ENCODE results near the gene NR5A2.

NR5A2 gene

GRCh38 chr1:199995096-199995685 is 32.3 kb upstream of the NR5A2 start:
- DNase-seq (ENCODE audit: low spot score): no peak
- TF ChIP-seq, protein P1, sequence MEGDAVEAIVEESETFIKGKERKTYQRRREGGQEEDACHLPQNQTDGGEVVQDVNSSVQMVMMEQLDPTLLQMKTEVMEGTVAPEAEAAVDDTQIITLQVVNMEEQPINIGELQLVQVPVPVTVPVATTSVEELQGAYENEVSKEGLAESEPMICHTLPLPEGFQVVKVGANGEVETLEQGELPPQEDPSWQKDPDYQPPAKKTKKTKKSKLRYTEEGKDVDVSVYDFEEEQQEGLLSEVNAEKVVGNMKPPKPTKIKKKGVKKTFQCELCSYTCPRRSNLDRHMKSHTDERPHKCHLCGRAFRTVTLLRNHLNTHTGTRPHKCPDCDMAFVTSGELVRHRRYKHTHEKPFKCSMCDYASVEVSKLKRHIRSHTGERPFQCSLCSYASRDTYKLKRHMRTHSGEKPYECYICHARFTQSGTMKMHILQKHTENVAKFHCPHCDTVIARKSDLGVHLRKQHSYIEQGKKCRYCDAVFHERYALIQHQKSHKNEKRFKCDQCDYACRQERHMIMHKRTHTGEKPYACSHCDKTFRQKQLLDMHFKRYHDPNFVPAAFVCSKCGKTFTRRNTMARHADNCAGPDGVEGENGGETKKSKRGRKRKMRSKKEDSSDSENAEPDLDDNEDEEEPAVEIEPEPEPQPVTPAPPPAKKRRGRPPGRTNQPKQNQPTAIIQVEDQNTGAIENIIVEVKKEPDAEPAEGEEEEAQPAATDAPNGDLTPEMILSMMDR (IDR thresholded peaks at IDR 0.05; ENCODE audit: borderline replicate concordance, control extremely low read depth, extremely low read depth, insufficient read depth, missing control alignments): no peak
- in situ Hi-C loops (cut with MboI; ENCODE audit: low sequenced_read_pairs, unreplicated experiment): no loop called here

DNA sequence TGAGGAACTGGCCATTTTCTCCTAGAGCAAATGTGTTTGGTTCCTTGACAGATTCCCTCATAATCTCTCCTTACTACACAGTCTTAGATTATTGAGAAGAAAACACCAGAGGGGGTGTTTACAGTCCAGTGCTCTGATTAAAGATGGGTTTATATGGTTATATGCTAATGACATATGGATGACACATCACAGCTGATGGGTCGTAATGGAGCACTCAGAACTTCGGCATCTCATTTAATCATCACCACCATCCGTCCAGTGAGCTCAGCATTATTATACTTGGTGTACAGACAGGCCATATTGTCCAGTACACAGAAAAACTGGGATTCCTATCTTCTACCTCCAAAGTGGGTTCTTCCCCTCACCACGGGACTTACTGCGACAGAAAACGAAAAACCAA is 22.3 kb upstream of the NR5A2 start:
- TF ChIP-seq, protein P1 (IDR thresholded peaks at IDR 0.05; ENCODE audit: borderline replicate concordance, control extremely low read depth, extremely low read depth, insufficient read depth, missing control alignments): no peak
- DNase-seq (ENCODE audit: low spot score): no peak
- in situ Hi-C loops (cut with MboI; ENCODE audit: low sequenced_read_pairs, unreplicated experiment): no loop called here

DNA sequence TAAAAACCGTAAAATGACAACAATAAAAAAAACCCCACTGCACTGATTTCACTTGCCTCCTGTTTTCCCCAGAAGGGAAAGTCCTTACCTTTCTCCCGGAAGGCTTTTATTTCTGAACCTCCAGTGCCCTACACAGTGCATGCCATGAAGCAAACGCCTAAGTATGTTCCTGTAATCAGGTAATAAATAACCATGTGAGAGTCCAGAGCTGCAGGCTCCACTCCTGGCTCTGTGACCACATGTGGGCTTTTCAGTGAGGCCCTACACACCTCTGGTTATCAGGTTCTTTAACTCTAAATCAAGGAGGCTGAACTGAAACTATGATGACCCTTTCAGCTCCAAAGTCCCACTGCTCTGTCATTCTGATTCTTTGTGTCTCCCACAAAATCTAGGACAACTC is 20.8 kb upstream of the NR5A2 start:
- in situ Hi-C loops (cut with MboI; ENCODE audit: low sequenced_read_pairs, unreplicated experiment): no loop called here
- DNase-seq (ENCODE audit: low spot score): no peak
- TF ChIP-seq, protein P1 (IDR thresholded peaks at IDR 0.05; ENCODE audit: borderline replicate concordance, control extremely low read depth, extremely low read depth, insufficient read depth, missing control alignments): no peak

DNA sequence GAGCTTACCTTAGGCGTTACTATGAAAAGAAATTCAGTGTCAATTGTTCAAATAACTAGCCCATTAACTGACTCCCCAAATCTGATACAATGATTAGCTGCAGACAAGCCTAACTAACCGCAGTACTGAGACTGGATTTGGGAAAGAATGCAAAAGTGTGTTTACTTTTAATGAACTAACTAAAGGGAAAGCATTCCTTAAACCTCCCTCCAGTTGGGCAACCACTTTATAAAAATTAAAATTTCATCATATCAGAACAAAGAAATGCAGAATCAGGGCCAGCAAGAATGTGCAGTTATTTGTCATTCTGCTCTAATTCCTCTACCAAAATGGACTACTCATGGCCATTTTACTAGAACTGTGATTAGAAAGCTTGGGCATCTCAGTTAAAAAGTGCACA is 11.7 kb upstream of the NR5A2 start:
- TF ChIP-seq, protein P1 (IDR thresholded peaks at IDR 0.05; ENCODE audit: borderline replicate concordance, control extremely low read depth, extremely low read depth, insufficient read depth, missing control alignments): no peak
- in situ Hi-C loops (cut with MboI; ENCODE audit: low sequenced_read_pairs, unreplicated experiment): no loop called here
- DNase-seq (ENCODE audit: low spot score): no peak

DNA sequence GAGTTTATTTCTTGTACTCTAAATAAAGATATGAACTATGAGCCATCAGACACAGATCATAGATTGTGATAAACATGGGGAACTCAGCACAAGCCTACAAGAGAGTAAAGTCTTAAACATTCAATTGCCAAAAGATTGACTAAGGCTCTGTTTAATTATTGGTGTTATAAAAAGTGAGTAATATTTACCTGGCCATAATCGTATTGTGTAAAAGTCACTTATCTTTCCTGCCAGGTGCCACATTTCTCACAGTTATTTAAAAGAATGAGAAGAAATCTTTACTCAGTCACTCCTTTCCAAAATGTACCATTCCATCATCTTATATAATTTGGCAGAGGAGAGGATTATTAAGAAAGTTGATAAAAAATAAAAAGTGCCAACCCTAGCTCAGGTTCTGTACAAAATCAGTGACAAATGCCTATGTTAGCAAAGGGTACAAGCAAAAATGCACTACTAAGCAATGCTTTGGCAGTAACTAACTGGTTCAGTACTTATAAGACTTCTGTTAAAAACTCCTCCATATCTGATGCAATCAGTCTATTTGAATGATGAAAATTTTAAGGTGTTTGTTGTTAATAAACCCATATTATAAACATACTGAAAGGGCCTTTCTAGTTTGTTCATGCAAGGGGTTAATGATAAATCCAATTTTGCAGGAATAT is 5.8 kb upstream of the NR5A2 start:
- TF ChIP-seq, protein P1 (IDR thresholded peaks at IDR 0.05; ENCODE audit: borderline replicate concordance, control extremely low read depth, extremely low read depth, insufficient read depth, missing control alignments): no peak
- in situ Hi-C loops (cut with MboI; ENCODE audit: low sequenced_read_pairs, unreplicated experiment): no loop called here
- DNase-seq (ENCODE audit: low spot score): no peak

GRCh38 chr1:200022239-200022804 is 5.2 kb upstream of the NR5A2 start:
- TF ChIP-seq, protein P1 (IDR thresholded peaks at IDR 0.05; ENCODE audit: borderline replicate concordance, control extremely low read depth, extremely low read depth, insufficient read depth, missing control alignments): no peak
- in situ Hi-C loops (cut with MboI; ENCODE audit: low sequenced_read_pairs, unreplicated experiment): no loop called here
- no peak for DNase-seq (ENCODE audit: low spot score)
